HFF-Myc (cell line): ENCODE results near the gene FAM110C.
"Not testable (repeated sequence)": the region's sequence is repeated elsewhere in the genome, so short reads cannot be mapped to it uniquely, and the experiment has no call there.

Experiments used
- DNase-seq: peaks from one replicate; pipeline ENCODE4 v3.0.0-alpha.2; 2011; ENCODE audit warnings: low read depth; ENCODE audit errors: extremely low read depth
- H3K4me3 ChIP-seq: replicated peaks from 2 replicates; pipeline ENCODE4 v1.5.1; 2011; ENCODE audit warnings: low read depth, mild to moderate bottlenecking, control low read depth, low read length
- TF ChIP-seq, protein P1 (sequence below): IDR thresholded peaks from 2 replicates; pipeline ENCODE4 v1.5.1; 2012; ENCODE audit warnings: mild to moderate bottlenecking, low read depth, low read length, control low read depth; ENCODE audit errors: missing control alignments

The FAM110C gene

DNA sequence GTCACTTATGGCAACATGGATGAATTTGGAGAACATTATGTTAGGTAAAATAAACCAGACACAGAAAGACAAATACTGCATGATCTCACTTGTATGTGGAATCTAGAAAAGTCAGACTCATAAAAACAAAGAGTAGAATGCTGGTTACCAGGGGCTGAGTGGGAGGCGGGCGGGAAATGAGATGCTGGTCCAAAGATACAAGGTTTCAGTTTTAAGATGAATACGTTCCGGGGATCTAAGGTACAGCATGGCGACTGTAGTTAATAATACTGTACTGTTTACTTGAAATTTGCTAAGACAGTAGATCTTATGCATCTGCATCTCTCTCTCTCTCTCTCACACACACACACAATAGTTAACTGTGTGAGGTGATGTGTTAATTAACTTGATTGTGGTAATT, 14.2 kb downstream of the FAM110C start:
- TF ChIP-seq, protein P1, sequence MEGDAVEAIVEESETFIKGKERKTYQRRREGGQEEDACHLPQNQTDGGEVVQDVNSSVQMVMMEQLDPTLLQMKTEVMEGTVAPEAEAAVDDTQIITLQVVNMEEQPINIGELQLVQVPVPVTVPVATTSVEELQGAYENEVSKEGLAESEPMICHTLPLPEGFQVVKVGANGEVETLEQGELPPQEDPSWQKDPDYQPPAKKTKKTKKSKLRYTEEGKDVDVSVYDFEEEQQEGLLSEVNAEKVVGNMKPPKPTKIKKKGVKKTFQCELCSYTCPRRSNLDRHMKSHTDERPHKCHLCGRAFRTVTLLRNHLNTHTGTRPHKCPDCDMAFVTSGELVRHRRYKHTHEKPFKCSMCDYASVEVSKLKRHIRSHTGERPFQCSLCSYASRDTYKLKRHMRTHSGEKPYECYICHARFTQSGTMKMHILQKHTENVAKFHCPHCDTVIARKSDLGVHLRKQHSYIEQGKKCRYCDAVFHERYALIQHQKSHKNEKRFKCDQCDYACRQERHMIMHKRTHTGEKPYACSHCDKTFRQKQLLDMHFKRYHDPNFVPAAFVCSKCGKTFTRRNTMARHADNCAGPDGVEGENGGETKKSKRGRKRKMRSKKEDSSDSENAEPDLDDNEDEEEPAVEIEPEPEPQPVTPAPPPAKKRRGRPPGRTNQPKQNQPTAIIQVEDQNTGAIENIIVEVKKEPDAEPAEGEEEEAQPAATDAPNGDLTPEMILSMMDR = no peak
- no peak for DNase-seq
- no peak overlapping the region for H3K4me3 ChIP-seq

DNA sequence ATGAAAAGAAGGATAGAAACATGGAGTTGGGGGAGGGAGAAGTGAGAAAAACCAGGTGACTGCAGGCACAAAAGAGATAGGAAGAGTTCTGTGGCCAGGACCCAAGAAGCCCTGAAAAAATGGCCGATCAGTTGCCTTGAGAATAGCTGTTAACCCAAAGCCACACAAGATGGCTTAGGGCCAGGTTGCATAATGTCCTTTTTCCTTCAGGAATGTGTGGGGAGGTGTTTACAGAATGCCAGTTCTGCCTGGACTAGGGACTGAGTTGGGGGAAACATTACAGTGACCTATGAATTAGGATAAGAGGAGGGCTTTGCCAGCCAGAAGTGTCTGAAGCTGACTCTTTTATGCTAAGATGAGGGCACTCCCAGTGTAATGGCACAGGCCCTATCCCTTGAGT, 17.1 kb downstream of the FAM110C start:
- TF ChIP-seq, protein P1 = no peak
- DNase-seq = no peak
- no peak overlapping the region for H3K4me3 ChIP-seq

DNA sequence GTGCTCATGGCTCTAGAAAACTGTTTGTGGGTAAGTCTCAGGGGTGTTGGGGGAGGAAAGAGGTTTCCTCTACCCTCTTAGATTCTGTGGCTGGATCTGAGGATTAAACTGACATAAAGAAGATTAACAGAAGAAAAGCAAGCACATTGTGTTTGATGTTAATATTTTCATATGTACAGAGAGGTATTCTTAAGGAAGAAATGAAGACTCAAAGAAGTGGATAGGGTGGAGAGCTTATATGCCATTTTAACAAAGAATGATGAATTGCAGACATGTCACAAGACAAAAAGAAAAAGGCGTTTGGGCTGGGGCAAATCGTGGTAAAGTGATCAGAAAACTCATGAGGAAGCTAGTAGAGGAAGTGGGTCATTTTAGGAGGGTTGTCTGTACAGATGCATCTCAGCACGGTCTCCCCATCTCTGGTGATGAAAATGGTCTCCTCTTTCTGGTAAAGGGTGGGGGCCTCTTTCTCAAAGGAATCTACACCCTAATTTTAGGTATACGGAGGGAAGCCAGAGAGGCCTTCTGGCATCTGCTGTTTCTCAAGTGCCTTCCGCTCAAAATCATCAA, 17.8 kb downstream of the FAM110C start:
- no peak for DNase-seq
- TF ChIP-seq, protein P1 = no peak
- no peak overlapping the region for H3K4me3 ChIP-seq

GRCh38 chr2:26891-27290, 19.4 kb downstream of the FAM110C start:
- no peak overlapping the region for H3K4me3 ChIP-seq
- no peak for DNase-seq
- TF ChIP-seq, protein P1 = no peak

DNA sequence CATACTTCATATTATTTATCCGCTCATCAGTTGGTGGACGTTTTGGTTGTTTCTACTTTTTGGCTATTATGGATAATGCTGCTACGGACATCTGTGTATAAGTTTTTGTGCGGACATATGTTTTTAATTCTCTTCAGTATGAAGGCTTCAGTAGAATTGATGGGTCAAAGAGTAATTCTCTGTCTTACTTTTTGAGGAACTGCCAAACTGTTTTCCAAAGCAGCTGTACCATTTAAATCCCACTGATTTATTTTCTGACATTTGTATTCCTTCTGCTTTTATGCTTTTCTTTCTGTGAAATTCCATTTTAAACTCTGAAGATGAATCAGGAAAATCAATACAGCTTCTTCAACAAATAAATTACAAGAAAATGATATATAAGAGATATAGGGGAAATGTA, 20.8 kb downstream of the FAM110C start:
- TF ChIP-seq, protein P1 = no peak
- H3K4me3 ChIP-seq = no peak overlapping the region
- no peak for DNase-seq

DNA sequence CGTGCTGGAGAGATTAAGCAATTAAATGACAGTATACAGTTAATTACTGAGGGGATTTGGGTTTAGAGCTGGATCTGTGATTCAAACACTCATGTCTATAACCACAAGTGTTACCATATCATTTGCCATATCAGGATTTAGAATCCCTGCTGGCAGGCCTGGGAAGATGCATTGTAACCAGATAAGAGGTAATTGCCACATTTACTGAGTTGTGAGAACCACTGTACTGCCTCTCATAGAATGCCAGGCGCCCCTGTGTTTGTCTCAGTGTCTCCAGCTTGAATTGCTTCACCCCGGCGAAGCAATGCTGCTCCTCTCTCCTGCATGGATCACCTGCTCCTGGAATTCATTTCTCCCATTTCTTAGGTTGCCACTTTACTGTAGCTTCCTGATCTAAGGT, 21.7 kb downstream of the FAM110C start:
- H3K4me3 ChIP-seq, DNase-seq: not testable (repeated sequence)

DNA sequence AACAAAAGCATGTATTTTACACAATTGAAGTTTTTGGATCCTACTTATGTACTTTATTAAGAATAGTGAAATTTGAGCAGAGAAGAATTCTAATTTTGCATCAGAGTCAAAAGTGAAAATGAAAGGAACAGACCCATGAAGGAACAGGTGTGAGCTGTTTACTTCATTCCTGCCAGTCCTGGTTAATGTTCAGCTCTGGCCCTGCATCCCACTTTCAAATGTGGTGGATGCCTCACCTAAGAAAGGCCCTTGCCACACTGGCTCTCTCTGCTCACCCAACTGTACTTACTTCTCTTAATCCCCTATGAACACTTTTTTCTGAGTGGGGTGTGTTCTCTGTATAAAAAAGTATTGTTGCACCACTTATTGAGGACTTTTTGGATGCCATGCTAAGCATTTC, 22.2 kb downstream of the FAM110C start:
- TF ChIP-seq, protein P1 = no peak
- H3K4me3 ChIP-seq = no peak overlapping the region
- DNase-seq = no peak

GRCh38 chr2:23283-23682, 23.0 kb downstream of the FAM110C start:
- DNase-seq = no peak
- TF ChIP-seq, protein P1 = no peak
- no peak overlapping the region for H3K4me3 ChIP-seq

- DNase-seq, H3K4me3 ChIP-seq: not testable (repeated sequence)
Measured at GRCh38 chr2:22244-22643, 24.1 kb downstream of the FAM110C start.

DNA sequence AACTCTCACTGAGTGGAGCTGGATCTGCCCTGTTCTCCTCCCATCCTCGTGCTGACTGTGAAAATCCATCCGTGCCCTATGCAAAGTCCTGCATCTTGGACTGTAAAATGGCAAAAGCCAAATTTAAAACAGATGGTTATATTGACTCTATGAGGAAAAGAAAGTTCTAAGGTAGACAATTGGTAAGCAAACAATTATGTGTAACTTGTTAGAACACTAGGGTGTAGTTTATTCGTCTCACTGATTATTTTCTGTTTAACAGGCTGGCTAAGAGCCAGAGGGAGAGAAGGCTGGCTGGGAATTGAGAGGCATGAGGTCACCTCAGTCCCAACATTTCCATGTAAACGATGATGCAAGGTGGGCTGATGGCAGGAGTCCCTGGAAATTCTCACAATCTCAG, 26.0 kb downstream of the FAM110C start:
- not testable (repeated sequence) for H3K4me3 ChIP-seq, DNase-seq
